ENCODE measurements around the gene CAT.

Gene CAT

GRCh38 chr11:34439610-34440198, 970 bp downstream of the CAT start:
- Histone ChIP-seq H3K27me3 (ENCODE audit: control insufficient read depth, insufficient read depth, low read length, poor library complexity, severe bottlenecking) (no peaks in the 10 kb centered on the region), H3K9me3 (ENCODE audit: control insufficient read depth, low read length) (no peaks in the 10 kb centered on the region), H3K27ac (ENCODE audit: insufficient read depth, low read depth, low read length, poor library complexity, severe bottlenecking) (no peak overlapping the region), H3K36me3 (ENCODE audit: control insufficient read depth, insufficient read depth, low read length) (no peaks in the 10 kb centered on the region), H3K4me3 (ENCODE audit: insufficient read depth, low read depth, low read length) (peak overlapping the region; percentile 28), H3K4me1 (ENCODE audit: control insufficient read depth, insufficient read depth, low read length) (no peaks in the 10 kb centered on the region)
- 92 to 94% methylated on average over 8 of the region's 8 CpGs for WGBS, 2 experiments

- H3K9me3 ChIP-seq (ENCODE audit: control insufficient read depth, low read length), result no peaks in the 10 kb centered on the region
- H3K27me3 ChIP-seq (ENCODE audit: control insufficient read depth, insufficient read depth, low read length, poor library complexity, severe bottlenecking), result no peaks in the 10 kb centered on the region
- H3K27ac ChIP-seq (ENCODE audit: insufficient read depth, low read depth, low read length, poor library complexity, severe bottlenecking), result no peak overlapping the region
- H3K4me3 ChIP-seq (ENCODE audit: insufficient read depth, low read depth, low read length), result no peak overlapping the region
- H3K36me3 ChIP-seq (ENCODE audit: control insufficient read depth, insufficient read depth, low read length), result no peaks in the 10 kb centered on the region
- no peaks in the 10 kb centered on the region for H3K4me1 ChIP-seq (ENCODE audit: control insufficient read depth, insufficient read depth, low read length)
These were observed 3.1 kb downstream of the CAT start for GRCh38 chr11:34441814-34442213.

- WGBS, 2 experiments, result 93 to 98% methylated on average over 3 of the region's 3 CpGs
- Histone ChIP-seq H3K9me3 (ENCODE audit: control insufficient read depth, low read length) (no peaks in the 10 kb centered on the region), H3K27ac (ENCODE audit: insufficient read depth, low read depth, low read length, poor library complexity, severe bottlenecking) (no peak overlapping the region), H3K4me1 (ENCODE audit: control insufficient read depth, insufficient read depth, low read length) (no peaks in the 10 kb centered on the region), H3K4me3 (ENCODE audit: insufficient read depth, low read depth, low read length) (no peak overlapping the region), H3K27me3 (ENCODE audit: control insufficient read depth, insufficient read depth, low read length, poor library complexity, severe bottlenecking) (no peaks in the 10 kb centered on the region), H3K36me3 (ENCODE audit: control insufficient read depth, insufficient read depth, low read length) (no peaks in the 10 kb centered on the region)
These were observed 4.4 kb downstream of the CAT start for GRCh38 chr11:34443136-34443535.

GRCh38 chr11:34444428-34444827, 5.7 kb downstream of the CAT start:
- no peak overlapping the region for H3K27ac ChIP-seq (ENCODE audit: insufficient read depth, low read depth, low read length, poor library complexity, severe bottlenecking)
- H3K4me1 ChIP-seq (ENCODE audit: control insufficient read depth, insufficient read depth, low read length), result no peaks in the 10 kb centered on the region
- H3K4me3 ChIP-seq (ENCODE audit: insufficient read depth, low read depth, low read length), result no peak overlapping the region
- 92 to 95% methylated on average over 4 of the region's 4 CpGs for WGBS, 2 experiments
- H3K36me3 ChIP-seq (ENCODE audit: control insufficient read depth, insufficient read depth, low read length), result no peaks in the 10 kb centered on the region
- no peaks in the 10 kb centered on the region for H3K27me3 ChIP-seq (ENCODE audit: control insufficient read depth, insufficient read depth, low read length, poor library complexity, severe bottlenecking)
- no peaks in the 10 kb centered on the region for H3K9me3 ChIP-seq (ENCODE audit: control insufficient read depth, low read length)

- Histone ChIP-seq H3K36me3 (ENCODE audit: control insufficient read depth, insufficient read depth, low read length) (no peaks in the 10 kb centered on the region), H3K9me3 (ENCODE audit: control insufficient read depth, low read length) (no peaks in the 10 kb centered on the region), H3K4me3 (ENCODE audit: insufficient read depth, low read depth, low read length) (no peak overlapping the region), H3K4me1 (ENCODE audit: control insufficient read depth, insufficient read depth, low read length) (no peaks in the 10 kb centered on the region), H3K27me3 (ENCODE audit: control insufficient read depth, insufficient read depth, low read length, poor library complexity, severe bottlenecking) (no peaks in the 10 kb centered on the region), H3K27ac (ENCODE audit: insufficient read depth, low read depth, low read length, poor library complexity, severe bottlenecking) (no peak overlapping the region)
- WGBS, 2 experiments, result 72 to 75% methylated on average over 4 of the region's 4 CpGs
These were observed 7.2 kb downstream of the CAT start for GRCh38 chr11:34445956-34446355.

GRCh38 chr11:34446386-34446785, 7.7 kb downstream of the CAT start:
- WGBS, 2 experiments, result 87 to 91% methylated on average over 5 of the region's 5 CpGs
- no peaks in the 10 kb centered on the region for H3K36me3 ChIP-seq (ENCODE audit: control insufficient read depth, insufficient read depth, low read length)

GRCh38 chr11:34447044-34447443, 8.3 kb downstream of the CAT start:
- no peak overlapping the region for H3K27ac ChIP-seq (ENCODE audit: insufficient read depth, low read depth, low read length, poor library complexity, severe bottlenecking)
- no peak overlapping the region for H3K4me3 ChIP-seq (ENCODE audit: insufficient read depth, low read depth, low read length)
- H3K4me1 ChIP-seq (ENCODE audit: control insufficient read depth, insufficient read depth, low read length), result no peaks in the 10 kb centered on the region
- H3K27me3 ChIP-seq (ENCODE audit: control insufficient read depth, insufficient read depth, low read length, poor library complexity, severe bottlenecking), result no peaks in the 10 kb centered on the region
- H3K36me3 ChIP-seq (ENCODE audit: control insufficient read depth, insufficient read depth, low read length), result no peaks in the 10 kb centered on the region
- no peaks in the 10 kb centered on the region for H3K9me3 ChIP-seq (ENCODE audit: control insufficient read depth, low read length)

More at GRCh38 chr11:34446386-34446785, 7.7 kb downstream of the CAT start:
- Histone ChIP-seq H3K4me3 (ENCODE audit: insufficient read depth, low read depth, low read length) (no peak overlapping the region), H3K27ac (ENCODE audit: insufficient read depth, low read depth, low read length, poor library complexity, severe bottlenecking) (no peak overlapping the region), H3K9me3 (ENCODE audit: control insufficient read depth, low read length) (no peaks in the 10 kb centered on the region), H3K27me3 (ENCODE audit: control insufficient read depth, insufficient read depth, low read length, poor library complexity, severe bottlenecking) (no peaks in the 10 kb centered on the region), H3K4me1 (ENCODE audit: control insufficient read depth, insufficient read depth, low read length) (no peaks in the 10 kb centered on the region)

- H3K4me1 ChIP-seq (ENCODE audit: control insufficient read depth, insufficient read depth, low read length), result no peaks in the 10 kb centered on the region
- no peaks in the 10 kb centered on the region for H3K9me3 ChIP-seq (ENCODE audit: control insufficient read depth, low read length)
- no peak overlapping the region for H3K4me3 ChIP-seq (ENCODE audit: insufficient read depth, low read depth, low read length)
- H3K27me3 ChIP-seq (ENCODE audit: control insufficient read depth, insufficient read depth, low read length, poor library complexity, severe bottlenecking), result no peaks in the 10 kb centered on the region
- no peak overlapping the region for H3K27ac ChIP-seq (ENCODE audit: insufficient read depth, low read depth, low read length, poor library complexity, severe bottlenecking)
- H3K36me3 ChIP-seq (ENCODE audit: control insufficient read depth, insufficient read depth, low read length), result no peaks in the 10 kb centered on the region
- 92 to 93% methylated on average over 11 of the region's 11 CpGs for WGBS, 2 experiments
These were observed 9.7 kb downstream of the CAT start for GRCh38 chr11:34448223-34448994.

- no peaks in the 10 kb centered on the region for H3K36me3 ChIP-seq (ENCODE audit: control insufficient read depth, insufficient read depth, low read length)
These were observed 10.3 kb downstream of the CAT start for GRCh38 chr11:34449013-34449412.

GRCh38 chr11:34451053-34451452, 12.3 kb downstream of the CAT start:
- H3K4me1 ChIP-seq (ENCODE audit: control insufficient read depth, insufficient read depth, low read length), result no peaks in the 10 kb centered on the region
- no peaks in the 10 kb centered on the region for H3K9me3 ChIP-seq (ENCODE audit: control insufficient read depth, low read length)
- no peak overlapping the region for H3K27ac ChIP-seq (ENCODE audit: insufficient read depth, low read depth, low read length, poor library complexity, severe bottlenecking)
- no peak overlapping the region for H3K4me3 ChIP-seq (ENCODE audit: insufficient read depth, low read depth, low read length)
- 93 to 96% methylated on average over 3 of the region's 3 CpGs for WGBS, 2 experiments
- H3K27me3 ChIP-seq (ENCODE audit: control insufficient read depth, insufficient read depth, low read length, poor library complexity, severe bottlenecking), result no peaks in the 10 kb centered on the region
- H3K36me3 ChIP-seq (ENCODE audit: control insufficient read depth, insufficient read depth, low read length), result no peaks in the 10 kb centered on the region

More at GRCh38 chr11:34449013-34449412, 10.3 kb downstream of the CAT start:
- Histone ChIP-seq H3K4me3 (ENCODE audit: insufficient read depth, low read depth, low read length) (no peak overlapping the region), H3K4me1 (ENCODE audit: control insufficient read depth, insufficient read depth, low read length) (no peaks in the 10 kb centered on the region), H3K27ac (ENCODE audit: insufficient read depth, low read depth, low read length, poor library complexity, severe bottlenecking) (no peak overlapping the region), H3K9me3 (ENCODE audit: control insufficient read depth, low read length) (no peaks in the 10 kb centered on the region), H3K27me3 (ENCODE audit: control insufficient read depth, insufficient read depth, low read length, poor library complexity, severe bottlenecking) (no peaks in the 10 kb centered on the region)
- WGBS, 2 experiments, result 89 to 90% methylated on average over 3 of the region's 3 CpGs

Data from ectodermal cell (in vitro differentiated cells).